Activated T-cell treated with anti-CD3 and anti-CD28 coated beads, Interleukin-2, amount 50 U/mL, for 48 hours (primary cell): ENCODE data around the gene HEMGN.
"Not testable (repeated sequence)": the region's sequence is repeated elsewhere in the genome, so short reads cannot be mapped to it uniquely, and the experiment has no call there.

Experiments
- DNase-seq, 2 experiments: peaks; one replicate each; pipeline ENCODE4 v3.0.0-alpha.2; 2020

The HEMGN gene

GRCh38 chr9:97962575-97962974 is 24.6 kb upstream of the HEMGN start:
- DNase-seq, result no peak

DNA sequence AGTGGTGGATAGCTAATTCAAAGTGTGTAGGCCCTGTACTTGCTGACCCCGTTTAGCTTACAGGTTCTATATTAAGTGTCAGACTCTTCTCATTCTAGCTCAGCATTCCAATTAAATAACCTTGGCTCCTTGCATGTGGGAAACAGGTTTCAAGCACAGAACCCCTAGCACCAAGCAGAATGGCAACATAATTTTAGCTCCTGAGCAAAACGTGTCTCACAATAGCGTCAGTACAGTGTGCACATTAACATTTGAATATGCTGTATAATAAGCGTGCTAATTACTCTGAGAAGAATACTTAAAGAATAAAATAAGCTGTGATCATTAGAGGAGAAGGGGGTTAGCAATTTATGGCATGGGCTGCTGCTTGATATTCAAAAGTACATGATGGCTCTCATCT is 24.2 kb upstream of the HEMGN start:
- DNase-seq, result no peak

DNA sequence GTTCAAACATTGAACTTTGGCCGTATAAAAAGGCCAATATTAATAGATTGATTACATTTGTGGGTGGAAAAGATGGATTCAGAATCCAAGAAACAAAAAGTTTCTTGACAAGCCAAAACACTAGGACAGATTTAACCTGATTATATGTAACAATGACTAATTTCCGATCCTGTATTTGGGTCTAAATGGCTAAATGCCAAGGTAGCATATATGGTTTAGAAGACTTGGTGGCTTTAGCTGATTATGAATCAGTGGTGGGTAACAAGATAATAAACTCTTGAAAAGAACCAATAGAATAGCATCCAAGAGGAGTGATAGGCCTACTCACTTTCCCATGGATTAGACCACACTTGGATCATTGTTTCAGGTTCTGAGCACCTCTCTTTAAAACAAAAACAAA is 23.4 kb upstream of the HEMGN start:
- no peak for DNase-seq

DNA sequence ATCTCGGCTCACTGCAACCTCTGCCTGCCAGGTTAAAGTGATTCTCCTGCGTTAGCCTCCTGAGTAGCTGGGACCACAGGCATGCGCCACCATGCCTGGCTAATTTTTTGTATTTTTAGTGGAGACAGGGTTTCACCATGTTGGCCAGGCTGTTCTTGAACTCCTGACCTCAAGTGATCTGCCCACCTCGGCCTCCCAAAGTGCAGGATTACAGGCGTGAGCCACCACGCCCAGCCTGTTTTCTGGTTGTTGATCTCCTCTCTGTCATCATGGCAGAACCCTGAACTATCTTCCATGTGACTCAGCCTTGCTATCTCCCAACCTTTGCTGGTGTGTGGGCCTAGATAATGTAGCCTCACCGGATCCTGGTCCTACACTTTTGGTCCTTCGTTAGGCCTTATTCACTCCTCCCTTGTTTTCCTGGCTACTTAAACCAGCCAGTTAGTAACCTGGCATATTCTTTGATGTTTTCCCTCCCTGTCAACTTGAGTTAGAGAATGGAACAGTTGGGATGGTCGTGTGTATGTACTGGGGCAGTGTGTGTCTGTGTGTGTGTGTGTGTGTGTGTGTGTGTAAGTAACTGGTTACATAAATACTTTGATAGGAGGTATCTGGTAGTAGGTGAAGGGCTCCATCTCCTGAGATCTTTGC is 22.8 kb upstream of the HEMGN start:
- not testable (repeated sequence) for DNase-seq

DNA sequence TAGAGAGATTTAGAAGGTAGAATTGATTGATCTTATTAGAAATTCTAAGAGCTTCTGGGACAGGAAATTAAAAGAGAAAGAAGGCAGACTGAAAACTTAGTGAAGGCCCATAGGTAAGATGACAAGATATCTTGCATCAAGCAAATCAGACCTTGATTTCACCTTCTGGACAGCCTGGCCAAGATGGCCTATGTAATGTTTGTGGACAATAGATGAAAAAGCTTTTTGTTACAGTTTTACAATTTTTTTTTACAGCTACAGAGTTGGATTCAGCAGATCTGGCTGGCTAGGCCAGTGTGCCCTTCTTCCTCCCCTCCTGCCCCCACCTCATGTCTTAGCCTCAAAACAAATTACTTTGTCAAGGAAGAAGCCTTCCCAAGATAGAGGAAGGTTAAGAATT is 21.6 kb upstream of the HEMGN start:
- DNase-seq, result no peak

DNA sequence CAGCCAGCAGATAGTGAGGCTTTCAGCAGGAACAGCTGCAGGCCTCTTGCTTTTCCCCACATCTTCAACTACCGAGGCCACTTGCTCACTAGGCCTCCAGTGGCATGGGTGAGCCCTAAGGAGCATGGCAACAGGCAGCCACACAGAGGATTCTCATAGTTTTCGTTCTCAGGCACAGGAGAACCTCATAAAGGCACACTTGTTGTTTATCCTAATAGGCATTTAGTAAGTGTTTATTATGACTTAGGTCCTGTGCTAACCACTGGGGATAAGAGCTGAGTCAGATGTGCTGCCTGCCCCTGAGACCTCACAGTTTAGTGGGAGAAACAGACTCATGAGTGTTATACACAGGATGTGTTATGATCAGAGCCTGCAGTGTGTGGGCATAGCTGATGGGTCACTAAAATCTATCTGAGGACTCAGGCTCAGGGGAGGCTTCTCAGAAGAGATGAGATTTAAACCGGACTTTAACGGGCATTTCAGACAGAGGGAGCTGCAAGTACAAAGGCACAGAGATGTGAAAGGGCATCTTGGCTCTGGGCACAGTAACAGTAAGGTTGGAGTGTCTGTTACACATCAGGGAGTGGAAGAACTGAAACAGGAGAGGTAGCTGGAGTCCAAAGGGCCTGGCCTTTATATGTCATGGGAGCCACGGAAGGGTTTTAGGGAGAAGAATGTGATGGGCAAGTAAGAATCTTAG is 21.0 kb upstream of the HEMGN start:
- DNase-seq, result no peak

- DNase-seq, result no peak
These were observed 18.4 kb upstream of the HEMGN start for GRCh38 chr9:97956331-97956730.

DNA sequence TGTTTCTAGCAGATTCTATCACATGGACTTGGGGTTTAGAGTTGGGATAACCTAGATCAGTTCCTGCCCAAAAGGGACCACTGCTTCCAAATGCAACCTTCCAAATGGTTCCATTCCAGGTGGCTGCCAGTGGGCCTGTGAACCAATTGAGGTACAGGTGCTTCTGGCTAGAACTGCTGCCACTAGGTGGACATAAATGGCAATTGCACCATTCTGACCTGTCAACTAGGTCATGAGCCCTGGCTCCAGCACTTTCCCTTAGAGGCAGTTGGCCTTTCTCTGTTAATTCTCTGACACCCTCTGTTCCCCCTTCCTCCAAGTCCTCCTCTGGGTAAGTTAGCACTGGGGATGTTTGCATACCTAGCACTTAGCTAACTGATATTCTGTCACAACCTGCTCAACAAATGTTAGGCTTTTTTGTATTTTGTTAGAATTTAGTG is 16.6 kb upstream of the HEMGN start:
- peak; percentile 50 to 64 for DNase-seq

GRCh38 chr9:97950873-97951272 is 12.9 kb upstream of the HEMGN start:
- DNase-seq, result not testable (repeated sequence)

- not testable (repeated sequence) for DNase-seq
These were observed 9.1 kb upstream of the HEMGN start for GRCh38 chr9:97947094-97947493.

DNA sequence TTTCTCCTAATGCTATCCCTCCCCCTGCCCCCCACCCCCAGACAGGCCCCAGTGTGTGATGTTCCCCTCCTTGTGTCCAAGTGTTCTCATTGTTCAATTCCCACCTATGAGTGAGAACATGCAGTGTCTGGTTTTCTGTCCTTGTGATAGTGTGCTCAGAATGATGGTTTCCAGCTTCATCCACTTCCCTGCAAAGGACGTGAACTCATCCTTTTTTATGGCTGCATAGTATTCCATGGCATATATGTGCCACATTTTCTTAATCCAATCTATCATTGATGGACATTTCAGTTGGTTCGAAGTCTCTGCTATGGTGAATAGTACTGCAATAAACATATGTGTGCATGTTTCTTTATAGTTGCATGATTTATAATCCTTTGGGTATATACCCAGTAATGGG is 7.5 kb upstream of the HEMGN start:
- not testable (repeated sequence) for DNase-seq

DNA sequence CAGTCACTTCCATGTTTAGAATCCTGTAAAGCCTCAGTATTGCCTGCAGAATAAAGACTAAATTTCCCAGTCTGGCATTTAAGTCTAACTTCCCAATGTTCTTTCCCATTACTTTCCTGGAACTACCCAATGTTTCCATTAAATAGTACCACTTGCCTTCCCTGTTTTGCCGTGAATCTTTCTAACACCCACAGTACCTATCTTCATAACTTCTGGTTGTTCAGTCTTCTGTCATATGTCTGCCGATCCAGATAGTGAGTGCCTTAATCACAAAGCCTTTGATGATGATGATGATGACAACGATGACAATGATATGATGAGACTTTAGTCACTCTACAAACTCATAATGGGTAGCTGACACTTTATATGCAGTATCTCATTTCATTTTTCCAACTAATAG is 6.6 kb upstream of the HEMGN start:
- no peak for DNase-seq

DNA sequence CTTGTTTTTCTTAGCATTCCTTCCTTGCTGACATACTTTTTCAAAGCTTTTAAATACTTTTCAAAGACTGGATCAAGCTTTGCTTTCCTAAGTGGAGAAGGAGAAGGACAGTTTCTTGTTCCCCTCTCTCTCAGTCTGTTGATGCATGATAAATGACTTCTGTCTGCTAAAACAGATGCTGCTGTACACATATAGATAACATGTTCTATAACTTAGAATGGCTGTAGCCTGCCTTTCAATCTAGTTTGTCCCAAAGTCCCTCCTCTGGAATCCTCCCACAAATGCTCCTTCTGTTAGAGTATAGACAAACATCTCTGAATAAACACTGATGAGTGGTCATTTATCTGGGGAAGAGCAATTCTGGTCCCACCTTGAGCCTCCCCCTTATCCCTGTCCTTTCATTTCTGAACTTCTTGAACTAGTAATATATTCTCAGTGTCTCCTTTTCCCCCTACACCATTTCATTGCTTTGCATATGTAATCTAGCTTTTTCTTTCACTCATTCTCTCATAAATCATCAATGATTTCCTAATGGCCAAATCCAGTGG is 5.4 kb upstream of the HEMGN start:
- DNase-seq, result no peak

- DNase-seq, result no peak
These were observed 3.4 kb upstream of the HEMGN start for GRCh38 chr9:97941323-97941722.

- no peak for DNase-seq
These were observed 2.8 kb upstream of the HEMGN start for GRCh38 chr9:97940741-97941140.

- no peak for DNase-seq
These were observed 2.3 kb upstream of the HEMGN start for GRCh38 chr9:97940233-97940632.

DNA sequence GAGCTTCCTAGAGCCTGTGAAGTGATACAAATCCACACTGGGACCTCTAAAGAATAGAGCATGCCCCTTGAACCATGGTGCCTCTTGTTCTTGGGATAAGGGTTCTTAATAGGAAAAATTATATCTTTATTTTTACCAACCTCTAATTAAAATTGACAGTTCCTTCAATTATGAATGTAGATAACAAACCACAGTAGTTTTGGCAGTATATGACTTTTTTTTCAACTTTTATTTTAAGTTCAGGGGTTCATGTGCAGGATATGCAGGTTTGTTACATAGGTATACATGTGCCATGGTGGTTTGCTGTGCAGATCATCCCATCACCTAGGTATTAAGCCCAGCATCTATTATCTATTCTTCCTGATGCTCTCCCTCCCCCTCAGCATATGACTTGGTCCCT is 974 bp downstream of the HEMGN start:
- no peak for DNase-seq

- no peak for DNase-seq
These were observed 2.7 kb downstream of the HEMGN start for GRCh38 chr9:97935276-97935675.

- no peak for DNase-seq
These were observed 3.5 kb downstream of the HEMGN start for GRCh38 chr9:97934321-97935115.

DNA sequence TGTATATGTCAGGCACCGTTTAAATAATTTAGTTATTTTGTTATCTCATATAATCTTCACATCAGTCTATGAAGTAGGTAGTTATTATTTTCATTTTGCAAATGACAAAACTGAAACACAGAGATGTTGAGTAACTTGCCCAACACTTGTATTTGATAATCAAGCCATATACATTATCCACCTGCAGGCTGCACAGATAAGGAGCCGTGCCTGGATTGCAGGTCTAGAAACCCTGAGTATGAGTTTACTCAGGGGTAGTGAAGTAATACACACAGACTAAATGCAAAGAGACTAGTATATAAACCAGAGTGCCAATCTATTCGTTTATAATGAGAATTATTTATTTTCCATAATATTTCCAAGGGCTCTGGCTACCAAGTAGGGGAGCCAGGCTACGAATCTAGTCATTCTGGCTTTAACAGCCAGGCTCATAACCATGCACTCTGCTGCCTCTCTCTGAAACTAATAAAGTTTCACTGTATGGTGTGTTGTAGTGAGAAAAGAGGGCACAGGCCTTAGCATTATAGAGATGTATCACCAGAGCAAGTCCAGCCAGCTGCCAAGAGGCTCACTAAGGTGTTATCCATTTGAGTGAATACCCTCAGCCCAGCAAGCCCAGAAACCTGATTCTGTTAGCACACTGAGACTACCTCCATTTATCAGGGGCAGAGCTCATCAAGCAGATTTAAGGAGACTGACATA is 4.5 kb downstream of the HEMGN start:
- DNase-seq, result no peak

- no peak for DNase-seq
These were observed 7.0 kb downstream of the HEMGN start for GRCh38 chr9:97930972-97931371.

DNA sequence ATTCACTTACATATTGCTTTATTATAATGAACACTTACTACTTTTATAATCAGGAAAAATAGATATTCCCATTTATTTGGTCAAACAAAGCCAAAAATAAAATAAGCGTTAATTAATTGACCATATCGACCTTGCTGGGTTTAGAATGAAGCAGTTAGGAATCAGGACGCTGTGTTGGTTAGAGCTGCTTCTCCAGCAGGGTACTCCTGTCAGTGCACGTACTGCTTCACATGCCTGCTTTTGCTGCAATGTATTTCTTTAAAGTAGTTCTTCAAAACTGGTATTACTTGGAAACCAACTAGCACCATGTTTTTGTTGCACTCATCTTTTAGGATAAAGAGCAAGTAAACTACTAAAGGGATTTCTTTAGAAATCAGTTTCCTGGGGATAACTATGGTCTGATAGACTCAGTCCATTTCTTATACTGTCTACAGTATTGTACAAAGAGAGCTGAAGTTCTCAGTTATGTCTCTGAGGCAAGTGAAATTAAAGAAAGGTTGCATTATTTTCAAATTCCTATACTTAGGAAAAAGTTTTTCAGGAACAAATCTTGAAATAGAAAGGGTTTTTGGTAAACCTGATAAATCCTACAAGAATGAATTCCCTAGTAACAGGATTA is 8.9 kb downstream of the HEMGN start:
- no peak for DNase-seq
